H1 (cell line): Measurements from ENCODE around the gene ABL1. TPM values are rescaled to one million over a fixed set of nuclear protein-coding genes. Genes with fewer than 3 reads are reported as not detected.

Experiments
- EP300 ChIP-seq, 2 experiments: IDR thresholded peaks; 1 replicate in 1 of 2; 2 replicates in 1 of 2; pipeline ENCODE4 v1.6.1; 2011 to 2012; ENCODE audit warnings: low read depth in 2 of 2, low read length in 2 of 2, mild to moderate bottlenecking in 2 of 2, borderline replicate concordance in 1 of 2, inconsistent platforms in 1 of 2, moderate library complexity in 1 of 2
- polyA plus RNA-seq, 7 experiments: library from polyadenylated mRNA; depleted of rRNA in 3 of 7; stranded (reverse) in 5 of 7; unstranded in 2 of 7; fragments of >200 nt in 5 of 7; fragments of 200-250 nt in 2 of 7; gene quantifications; 1 replicate in 5 of 7; 2 replicates in 1 of 7; 4 replicates in 1 of 7; pipeline versions ENCODE4 v1.2.1 to v1.2.3, GENCODE V29; 2011 to 2013; ENCODE audit warnings: missing spikeins in 2 of 7, mixed read lengths in 2 of 7
- total RNA-seq: library from RNA; stranded (reverse); fragmentation: NEBNext Ultra II Directional; extraction: Animal tissue kit (Norgen Biotek cat#: 25700); gene quantifications from 2 replicates; pipeline ENCODE4 v1.2.1, GENCODE V29; 2021

Gene ABL1
- total and polyA plus RNA-seq, 2 of the 8 experiments (the other 6 are each of a cell fraction or from before 2014, with no cell fraction given) = 35.3 to 104 TPM

GRCh38 chr9:130864541-130864940 lies 29.5 kb downstream of the ABL1 start (continued):
- TF ChIP-seq EP300 (IDR thresholded peaks at IDR 0.05; ENCODE audit: borderline replicate concordance in 1 of 2, low read depth in 2 of 2, low read length in 2 of 2) = no peak
